ENCODE data around the gene FLT1.

The FLT1 gene

GRCh38 chr13:28533125-28533436, 38.2 kb upstream of the FLT1 start:
- no peaks in the 10 kb centered on the region for H3K4me1 ChIP-seq (ENCODE audit: insufficient read depth, low read length)
- no peaks in the 10 kb centered on the region for H3K36me3 ChIP-seq (ENCODE audit: insufficient read depth, low read length)
- no peak overlapping the region for H3K9ac ChIP-seq (ENCODE audit: low read depth, low read length)
- H2AFZ ChIP-seq (ENCODE audit: low read depth, low read length), result no peak overlapping the region
- DNase-seq, result no peak
- H3K4me2 ChIP-seq (ENCODE audit: insufficient read depth, low read length), result no peak overlapping the region
- peaks cover 8% of the 10 kb centered on the region for H3K9me3 ChIP-seq (ENCODE audit: insufficient read depth, low read length, severe bottlenecking)
- no peaks in the 10 kb centered on the region for H4K20me1 ChIP-seq (ENCODE audit: insufficient read depth, low read length)
- TF ChIP-seq EZH2 (IDR thresholded peaks at IDR 0.05; ENCODE audit: borderline replicate concordance, low read depth, low read length, severe bottlenecking), result no peak
- TF ChIP-seq, protein P1, sequence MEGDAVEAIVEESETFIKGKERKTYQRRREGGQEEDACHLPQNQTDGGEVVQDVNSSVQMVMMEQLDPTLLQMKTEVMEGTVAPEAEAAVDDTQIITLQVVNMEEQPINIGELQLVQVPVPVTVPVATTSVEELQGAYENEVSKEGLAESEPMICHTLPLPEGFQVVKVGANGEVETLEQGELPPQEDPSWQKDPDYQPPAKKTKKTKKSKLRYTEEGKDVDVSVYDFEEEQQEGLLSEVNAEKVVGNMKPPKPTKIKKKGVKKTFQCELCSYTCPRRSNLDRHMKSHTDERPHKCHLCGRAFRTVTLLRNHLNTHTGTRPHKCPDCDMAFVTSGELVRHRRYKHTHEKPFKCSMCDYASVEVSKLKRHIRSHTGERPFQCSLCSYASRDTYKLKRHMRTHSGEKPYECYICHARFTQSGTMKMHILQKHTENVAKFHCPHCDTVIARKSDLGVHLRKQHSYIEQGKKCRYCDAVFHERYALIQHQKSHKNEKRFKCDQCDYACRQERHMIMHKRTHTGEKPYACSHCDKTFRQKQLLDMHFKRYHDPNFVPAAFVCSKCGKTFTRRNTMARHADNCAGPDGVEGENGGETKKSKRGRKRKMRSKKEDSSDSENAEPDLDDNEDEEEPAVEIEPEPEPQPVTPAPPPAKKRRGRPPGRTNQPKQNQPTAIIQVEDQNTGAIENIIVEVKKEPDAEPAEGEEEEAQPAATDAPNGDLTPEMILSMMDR (IDR thresholded peaks at IDR 0.05; ENCODE audit: borderline replicate concordance, extremely low read depth, low read length, poor library complexity, severe bottlenecking), result no peak
- no peak overlapping the region for H3K4me3 ChIP-seq (ENCODE audit: low read depth in 1 of 2, low read length in 2 of 2)
- ATAC-seq (ENCODE audit: insufficient read depth, low read depth), result no peak
- H3K79me2 ChIP-seq (ENCODE audit: insufficient read depth, low read length), result no peaks in the 10 kb centered on the region
- H3K27ac ChIP-seq (ENCODE audit: low read length), result no peak overlapping the region
- H3K27me3 ChIP-seq (ENCODE audit: insufficient read depth, low read length, poor library complexity), result no peaks in the 10 kb centered on the region

DNA sequence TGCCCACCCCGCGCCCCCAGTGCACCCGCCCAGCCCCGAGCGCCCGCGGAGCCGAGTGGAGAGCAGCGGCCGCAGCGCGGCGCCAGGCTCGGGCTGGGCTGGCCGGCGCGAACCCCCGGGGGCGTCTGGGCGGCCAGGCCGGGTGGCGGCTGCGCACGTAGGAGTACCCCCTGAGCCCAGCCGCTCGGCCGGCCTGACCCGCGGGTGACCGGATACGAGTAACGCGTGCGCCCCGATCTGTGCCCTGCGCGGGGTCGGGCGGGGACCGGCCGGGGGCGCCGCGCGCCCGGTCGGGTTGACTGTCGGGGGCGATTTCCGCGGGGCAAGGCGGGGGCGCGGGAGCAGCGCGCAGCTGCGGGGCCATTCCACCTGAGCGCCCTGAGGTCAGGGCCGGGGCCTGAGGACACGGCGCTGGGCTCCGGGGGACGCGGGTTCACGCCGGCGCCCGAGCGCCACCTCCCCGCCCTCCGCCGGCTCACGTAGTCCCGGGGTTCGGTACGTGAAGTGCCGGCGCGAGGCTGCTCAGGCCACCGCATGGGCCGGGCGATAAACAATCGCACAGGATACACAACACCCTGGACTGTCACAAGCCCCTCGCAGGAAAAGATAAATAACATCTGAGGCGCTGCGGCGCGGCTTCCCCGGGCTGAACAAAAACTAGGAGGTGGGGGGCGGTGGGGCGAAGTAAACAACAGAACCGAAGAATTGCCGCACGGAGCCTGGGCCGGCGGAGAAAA, 37.6 kb upstream of the FLT1 start:
- no peak overlapping the region for H3K4me2 ChIP-seq (ENCODE audit: insufficient read depth, low read length)
- H3K9me3 ChIP-seq (ENCODE audit: insufficient read depth, low read length, severe bottlenecking), result peaks cover 8% of the 10 kb centered on the region
- no peak overlapping the region for H3K27ac ChIP-seq (ENCODE audit: low read length)
- H3K27me3 ChIP-seq (ENCODE audit: insufficient read depth, low read length, poor library complexity), result no peaks in the 10 kb centered on the region
- H4K20me1 ChIP-seq (ENCODE audit: insufficient read depth, low read length), result no peaks in the 10 kb centered on the region
- H3K9ac ChIP-seq (ENCODE audit: low read depth, low read length), result no peak overlapping the region
- no peak for TF ChIP-seq EZH2 (IDR thresholded peaks at IDR 0.05; ENCODE audit: borderline replicate concordance, low read depth, low read length, severe bottlenecking)
- TF ChIP-seq, protein P1 (IDR thresholded peaks at IDR 0.05; ENCODE audit: borderline replicate concordance, extremely low read depth, low read length, poor library complexity, severe bottlenecking), result no peak
- ATAC-seq (ENCODE audit: insufficient read depth, low read depth), result no peak
- H2AFZ ChIP-seq (ENCODE audit: low read depth, low read length), result no peak overlapping the region
- H3K36me3 ChIP-seq (ENCODE audit: insufficient read depth, low read length), result no peaks in the 10 kb centered on the region
- H3K4me3 ChIP-seq (ENCODE audit: low read depth in 1 of 2, low read length in 2 of 2), result no peak overlapping the region
- H3K79me2 ChIP-seq (ENCODE audit: insufficient read depth, low read length), result no peaks in the 10 kb centered on the region
- no peaks in the 10 kb centered on the region for H3K4me1 ChIP-seq (ENCODE audit: insufficient read depth, low read length)
- DNase-seq, result no peak

DNA sequence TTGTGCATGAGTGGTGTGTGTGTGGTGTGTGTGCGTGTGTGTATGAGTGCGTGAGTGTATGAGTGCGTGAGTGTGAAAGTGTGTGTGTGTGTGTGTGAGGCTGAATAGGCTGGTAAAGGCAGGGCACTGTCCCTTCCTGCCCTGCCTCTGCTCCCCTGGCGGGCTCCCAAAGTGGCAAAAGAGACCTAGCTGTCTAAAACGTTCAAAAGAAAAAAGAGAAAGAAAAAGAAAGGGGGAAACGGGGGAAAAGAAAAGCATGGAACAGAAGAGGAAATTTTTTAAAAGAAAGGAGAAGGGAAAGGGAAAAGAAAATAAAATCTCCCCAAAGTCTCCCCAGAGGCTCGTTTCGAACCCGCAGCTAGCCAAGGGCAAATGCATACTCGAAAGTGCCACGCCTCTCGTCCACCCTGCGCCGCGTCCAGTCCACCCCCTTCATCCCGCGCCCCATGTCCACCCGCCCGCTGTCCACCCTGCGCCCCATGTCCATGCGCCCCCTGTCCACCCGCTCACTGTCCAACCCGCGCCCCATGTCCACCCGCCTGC, 37.0 kb upstream of the FLT1 start:
- no peak for ATAC-seq (ENCODE audit: insufficient read depth, low read depth)
- H3K4me2 ChIP-seq (ENCODE audit: insufficient read depth, low read length), result no peak overlapping the region
- H3K79me2 ChIP-seq (ENCODE audit: insufficient read depth, low read length), result no peaks in the 10 kb centered on the region
- no peak overlapping the region for H3K27ac ChIP-seq (ENCODE audit: low read length)
- no peaks in the 10 kb centered on the region for H3K4me1 ChIP-seq (ENCODE audit: insufficient read depth, low read length)
- TF ChIP-seq, protein P1 (IDR thresholded peaks at IDR 0.05; ENCODE audit: borderline replicate concordance, extremely low read depth, low read length, poor library complexity, severe bottlenecking), result no peak
- TF ChIP-seq EZH2 (IDR thresholded peaks at IDR 0.05; ENCODE audit: borderline replicate concordance, low read depth, low read length, severe bottlenecking), result no peak
- H3K9me3 ChIP-seq (ENCODE audit: insufficient read depth, low read length, severe bottlenecking), result peaks cover 8% of the 10 kb centered on the region
- no peak overlapping the region for H3K4me3 ChIP-seq (ENCODE audit: low read depth in 1 of 2, low read length in 2 of 2)
- no peaks in the 10 kb centered on the region for H4K20me1 ChIP-seq (ENCODE audit: insufficient read depth, low read length)
- no peak overlapping the region for H2AFZ ChIP-seq (ENCODE audit: low read depth, low read length)
- no peak for DNase-seq
- no peaks in the 10 kb centered on the region for H3K36me3 ChIP-seq (ENCODE audit: insufficient read depth, low read length)
- H3K27me3 ChIP-seq (ENCODE audit: insufficient read depth, low read length, poor library complexity), result no peaks in the 10 kb centered on the region
- H3K9ac ChIP-seq (ENCODE audit: low read depth, low read length), result no peak overlapping the region

Data from DND-41 (cell line).